Measurements from ENCODE around the gene ZNF235. TPM values are rescaled to one million over a fixed set of nuclear protein-coding genes. Genes with fewer than 3 reads are reported as not detected.
"Not testable (repeated sequence)": the region's sequence is repeated elsewhere in the genome, so short reads cannot be mapped to it uniquely, and the experiment has no call there.

ZNF235 gene
- total RNA-seq = 8.6 TPM
- polyA plus RNA-seq (ENCODE audit: insufficient read depth in 1 of 8, insufficient read length in 8 of 8, low replicate concordance in 1 of 8) = 1 to 10 TPM; 4.3 to 6.9 (median 5.8) TPM
- long read RNA-seq, donor 1, full-length matches to known transcripts = 4 of 4 reads
- long read RNA-seq, donor 1, partial matches to known transcripts = 0 of 4 reads
- long read RNA-seq, donor 1, other reads (novel, unspliced or antisense) = 0 of 4 reads
- long read RNA-seq, donor 2 = 0 reads
- long read RNA-seq, donor 3, full-length matches to known transcripts = 1 of 1 reads
- long read RNA-seq, donor 3, partial matches to known transcripts = 0 of 1 reads
- long read RNA-seq, donor 3, other reads (novel, unspliced or antisense) = 0 of 1 reads
- long read RNA-seq, donor 4 = 0 reads
- long read RNA-seq, donor 5, full-length matches to known transcripts = 6 of 6 reads
- long read RNA-seq, donor 5, partial matches to known transcripts = 0 of 6 reads
- long read RNA-seq, donor 5, other reads (novel, unspliced or antisense) = 0 of 6 reads
- long read RNA-seq, donor 6, full-length matches to known transcripts = 4 of 4 reads
- long read RNA-seq, donor 6, partial matches to known transcripts = 0 of 4 reads
- long read RNA-seq, donor 6, other reads (novel, unspliced or antisense) = 0 of 4 reads
- long read RNA-seq, donor 7, full-length matches to known transcripts = 4 of 4 reads
- long read RNA-seq, donor 7, partial matches to known transcripts = 0 of 4 reads
- long read RNA-seq, donor 7, other reads (novel, unspliced or antisense) = 0 of 4 reads
- long read RNA-seq, donor 8, full-length matches to known transcripts = 3 of 3 reads
- long read RNA-seq, donor 8, partial matches to known transcripts = 0 of 3 reads
- long read RNA-seq, donor 8, other reads (novel, unspliced or antisense) = 0 of 3 reads
- long read RNA-seq, donor 9, partial matches to known transcripts = 0 of 1 reads
- long read RNA-seq, donor 9, other reads (novel, unspliced or antisense) = 0 of 1 reads
- long read RNA-seq, donor 10, full-length matches to known transcripts = 2 of 2 reads
- long read RNA-seq, donor 10, partial matches to known transcripts = 0 of 2 reads
- long read RNA-seq, donor 10, other reads (novel, unspliced or antisense) = 0 of 2 reads
- long read RNA-seq, donor 11, partial matches to known transcripts = 0 of 1 reads
- long read RNA-seq, donor 11, other reads (novel, unspliced or antisense) = 0 of 1 reads

GRCh38 chr19:44304659-44305193, at the start of gene ZNF235:
TSS of gene ZNF235 (minus strand) at chr19:44305025. CDS start at chr19:44303404, 1,621 bp downstream.
- peak; percentile 99 for DNase-seq
- no peaks in the 10 kb centered on the region for H3K27me3 ChIP-seq (ENCODE audit: control insufficient read depth, insufficient read depth, low read length)
- H3K27ac ChIP-seq (ENCODE audit: low read length) = peak within 1 kb of the TSS; percentile 89
- 0% methylated on average over 25 of the region's 31 CpGs for WGBS (ENCODE audit: insufficient coverage)
- H3K4me3 ChIP-seq (ENCODE audit: low read length) = peak within 1 kb of the TSS; percentile 98
- H3K36me3 ChIP-seq (ENCODE audit: control insufficient read depth, insufficient read depth, low read length) = peaks cover 5% of the 10 kb centered on the region
- peaks cover 7% of the 10 kb centered on the region for H3K4me1 ChIP-seq (ENCODE audit: control insufficient read depth, insufficient read depth, low read length)
- H3K9me3 ChIP-seq (replicated peaks; ENCODE audit: control insufficient read depth, low read depth, low read length) = peaks cover 10% of the 10 kb centered on the region

- H3K4me3 ChIP-seq (ENCODE audit: low read length) = no peak overlapping the region
- no peak for DNase-seq
- no peak overlapping the region for H3K27ac ChIP-seq (ENCODE audit: low read length)
- 80% methylated on average over 1 of the region's 4 CpGs for WGBS (ENCODE audit: insufficient coverage)
- no peaks in the 10 kb centered on the region for H3K4me1 ChIP-seq (ENCODE audit: control insufficient read depth, insufficient read depth, low read length)
- no peaks in the 10 kb centered on the region for H3K27me3 ChIP-seq (ENCODE audit: control insufficient read depth, insufficient read depth, low read length)
- peaks cover 4% of the 10 kb centered on the region for H3K36me3 ChIP-seq (ENCODE audit: control insufficient read depth, insufficient read depth, low read length)
- H3K9me3 ChIP-seq (replicated peaks; ENCODE audit: control insufficient read depth, low read depth, low read length) = peaks cover 58% of the 10 kb centered on the region
Measured at GRCh38 chr19:44346556-44346955, 41.7 kb upstream of the ZNF235 start.

- Histone ChIP-seq H3K36me3 (ENCODE audit: control insufficient read depth, insufficient read depth, low read length) (peaks cover 4% of the 10 kb centered on the region), H3K9me3 (replicated peaks; ENCODE audit: control insufficient read depth, low read depth, low read length) (peaks cover 57% of the 10 kb centered on the region), H3K4me3 (ENCODE audit: low read length) (no peak overlapping the region), H3K27me3 (ENCODE audit: control insufficient read depth, insufficient read depth, low read length) (no peaks in the 10 kb centered on the region), H3K4me1 (ENCODE audit: control insufficient read depth, insufficient read depth, low read length) (no peaks in the 10 kb centered on the region), H3K27ac (ENCODE audit: low read length) (no peak overlapping the region)
- no peak for DNase-seq
- WGBS (ENCODE audit: insufficient coverage) = 92% methylated on average over 3 of the region's 4 CpGs
Measured at GRCh38 chr19:44345959-44346358, 41.1 kb upstream of the ZNF235 start.

GRCh38 chr19:44344255-44344654, 39.4 kb upstream of the ZNF235 start:
- Histone ChIP-seq H3K4me3 (ENCODE audit: low read length) (no peak overlapping the region), H3K27ac (ENCODE audit: low read length) (no peak overlapping the region), H3K4me1 (ENCODE audit: control insufficient read depth, insufficient read depth, low read length) (no peaks in the 10 kb centered on the region), H3K27me3 (ENCODE audit: control insufficient read depth, insufficient read depth, low read length) (no peaks in the 10 kb centered on the region), H3K36me3 (ENCODE audit: control insufficient read depth, insufficient read depth, low read length) (peaks cover 14% of the 10 kb centered on the region), H3K9me3 (replicated peaks; ENCODE audit: control insufficient read depth, low read depth, low read length) (peaks cover 53% of the 10 kb centered on the region)
- DNase-seq = no peak
- WGBS (ENCODE audit: insufficient coverage) = no CpG with 5 or more reads among the region's 1 CpG

GRCh38 chr19:44341794-44342193, 37.0 kb upstream of the ZNF235 start:
- 100% methylated on average over 1 of the region's 2 CpGs for WGBS (ENCODE audit: insufficient coverage)
- no peak for DNase-seq
- Histone ChIP-seq H3K4me1 (ENCODE audit: control insufficient read depth, insufficient read depth, low read length) (no peaks in the 10 kb centered on the region), H3K9me3 (replicated peaks; ENCODE audit: control insufficient read depth, low read depth, low read length) (peaks cover 38% of the 10 kb centered on the region), H3K27ac (ENCODE audit: low read length) (no peak overlapping the region), H3K36me3 (ENCODE audit: control insufficient read depth, insufficient read depth, low read length) (peaks cover 24% of the 10 kb centered on the region), H3K4me3 (ENCODE audit: low read length) (no peak overlapping the region), H3K27me3 (ENCODE audit: control insufficient read depth, insufficient read depth, low read length) (no peaks in the 10 kb centered on the region)

GRCh38 chr19:44334639-44335038, 29.8 kb upstream of the ZNF235 start:
- H3K27ac ChIP-seq (ENCODE audit: low read length); H3K27me3 ChIP-seq (ENCODE audit: control insufficient read depth, insufficient read depth, low read length); H3K4me3 ChIP-seq (ENCODE audit: low read length); H3K4me1 ChIP-seq (ENCODE audit: control insufficient read depth, insufficient read depth, low read length); DNase-seq: not testable (repeated sequence)
- Histone ChIP-seq H3K36me3 (ENCODE audit: control insufficient read depth, insufficient read depth, low read length) (peaks cover 60% of the 10 kb centered on the region), H3K9me3 (replicated peaks; ENCODE audit: control insufficient read depth, low read depth, low read length) (peaks cover 49% of the 10 kb centered on the region)
- WGBS (ENCODE audit: insufficient coverage) = 88% methylated on average over 1 of the region's 3 CpGs

- peaks cover 68% of the 10 kb centered on the region for H3K36me3 ChIP-seq (ENCODE audit: control insufficient read depth, insufficient read depth, low read length)
- no CpG with 5 or more reads among the region's 1 CpG for WGBS (ENCODE audit: insufficient coverage)
- peaks cover 61% of the 10 kb centered on the region for H3K9me3 ChIP-seq (replicated peaks; ENCODE audit: control insufficient read depth, low read depth, low read length)
Measured at GRCh38 chr19:44332145-44332544, 27.3 kb upstream of the ZNF235 start.

GRCh38 chr19:44315883-44316282, 11.1 kb upstream of the ZNF235 start:
- no CpG with 5 or more reads among the region's 2 CpGs for WGBS (ENCODE audit: insufficient coverage)
- H3K36me3 ChIP-seq (ENCODE audit: control insufficient read depth, insufficient read depth, low read length) = no peaks in the 10 kb centered on the region
- peaks cover 8% of the 10 kb centered on the region for H3K9me3 ChIP-seq (replicated peaks; ENCODE audit: control insufficient read depth, low read depth, low read length)
- no peaks in the 10 kb centered on the region for H3K4me1 ChIP-seq (ENCODE audit: control insufficient read depth, insufficient read depth, low read length)
- no peak overlapping the region for H3K27ac ChIP-seq (ENCODE audit: low read length)
- no peaks in the 10 kb centered on the region for H3K27me3 ChIP-seq (ENCODE audit: control insufficient read depth, insufficient read depth, low read length)
- DNase-seq = no peak
- no peak overlapping the region for H3K4me3 ChIP-seq (ENCODE audit: low read length)

More at GRCh38 chr19:44332145-44332544, 27.3 kb upstream of the ZNF235 start:
- Histone ChIP-seq H3K27me3 (ENCODE audit: control insufficient read depth, insufficient read depth, low read length) (no peaks in the 10 kb centered on the region), H3K4me3 (ENCODE audit: low read length) (no peak overlapping the region), H3K27ac (ENCODE audit: low read length) (no peak overlapping the region), H3K4me1 (ENCODE audit: control insufficient read depth, insufficient read depth, low read length) (no peaks in the 10 kb centered on the region)
- no peak for DNase-seq

GRCh38 chr19:44313231-44313630, 8.4 kb upstream of the ZNF235 start:
- H3K27me3 ChIP-seq (ENCODE audit: control insufficient read depth, insufficient read depth, low read length) = no peaks in the 10 kb centered on the region
- H3K4me3 ChIP-seq (ENCODE audit: low read length) = no peak overlapping the region
- H3K4me1 ChIP-seq (ENCODE audit: control insufficient read depth, insufficient read depth, low read length) = no peaks in the 10 kb centered on the region
- peaks cover 9% of the 10 kb centered on the region for H3K9me3 ChIP-seq (replicated peaks; ENCODE audit: control insufficient read depth, low read depth, low read length)
- H3K27ac ChIP-seq (ENCODE audit: low read length) = no peak overlapping the region
- WGBS (ENCODE audit: insufficient coverage) = 100% methylated on average over 1 of the region's 1 CpG
- no peaks in the 10 kb centered on the region for H3K36me3 ChIP-seq (ENCODE audit: control insufficient read depth, insufficient read depth, low read length)
- no peak for DNase-seq
